ENCODE results near the gene E2F7.

- TF ChIP-seq EZH2 (IDR thresholded peaks at IDR 0.05; ENCODE audit: low read length, missing control alignments) (no peak), CTCF (conservative IDR thresholded peaks at IDR 0.05 in 1 of 2, IDR thresholded peaks at IDR 0.05 in 1 of 2; ENCODE audit: low read depth in 1 of 2, low read length in 2 of 2) (no peak)
Observed at GRCh38 chr12:76990716-76991115, 74.7 kb downstream of the E2F7 start.

Measured in fibroblast of lung (primary cell).